ENCODE measurements around the gene MLLT1. TPM values are rescaled to one million over a fixed set of nuclear protein-coding genes. Genes with fewer than 3 reads are reported as not detected.

MLLT1 gene
- total RNA-seq, 1 donor from 2014 or later = 32.2 TPM

GRCh38 chr19:6223461-6224307 is 56.1 kb downstream of the MLLT1 start:
- no peak for DNase-seq (ENCODE audit: extremely low read depth, low read depth, low spot score)

DNA sequence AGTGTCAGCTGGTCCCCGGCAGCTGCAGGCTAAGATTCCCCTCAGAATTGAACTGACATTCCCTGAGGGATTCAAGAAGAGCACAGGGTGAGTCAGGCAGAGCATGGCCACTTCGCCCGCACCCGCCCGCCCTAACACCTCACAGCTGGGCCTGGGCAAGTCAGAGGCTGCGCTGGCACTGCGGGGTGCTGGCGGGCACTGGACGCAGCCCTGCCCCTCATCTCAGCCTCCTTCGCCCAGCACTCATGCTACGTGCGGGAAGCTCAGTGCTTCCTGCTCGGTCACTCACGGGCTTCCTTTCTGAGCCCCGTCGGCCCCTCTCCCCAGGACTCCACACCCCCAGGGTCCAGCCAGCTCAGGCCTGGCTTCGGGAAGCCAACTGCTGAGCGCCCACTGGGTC is 56.9 kb downstream of the MLLT1 start:
- no peak for DNase-seq (ENCODE audit: extremely low read depth, low read depth, low spot score)

GRCh38 chr19:6221878-6222746 is 57.7 kb downstream of the MLLT1 start:
- no peak for DNase-seq (ENCODE audit: extremely low read depth, low read depth, low spot score)

DNA sequence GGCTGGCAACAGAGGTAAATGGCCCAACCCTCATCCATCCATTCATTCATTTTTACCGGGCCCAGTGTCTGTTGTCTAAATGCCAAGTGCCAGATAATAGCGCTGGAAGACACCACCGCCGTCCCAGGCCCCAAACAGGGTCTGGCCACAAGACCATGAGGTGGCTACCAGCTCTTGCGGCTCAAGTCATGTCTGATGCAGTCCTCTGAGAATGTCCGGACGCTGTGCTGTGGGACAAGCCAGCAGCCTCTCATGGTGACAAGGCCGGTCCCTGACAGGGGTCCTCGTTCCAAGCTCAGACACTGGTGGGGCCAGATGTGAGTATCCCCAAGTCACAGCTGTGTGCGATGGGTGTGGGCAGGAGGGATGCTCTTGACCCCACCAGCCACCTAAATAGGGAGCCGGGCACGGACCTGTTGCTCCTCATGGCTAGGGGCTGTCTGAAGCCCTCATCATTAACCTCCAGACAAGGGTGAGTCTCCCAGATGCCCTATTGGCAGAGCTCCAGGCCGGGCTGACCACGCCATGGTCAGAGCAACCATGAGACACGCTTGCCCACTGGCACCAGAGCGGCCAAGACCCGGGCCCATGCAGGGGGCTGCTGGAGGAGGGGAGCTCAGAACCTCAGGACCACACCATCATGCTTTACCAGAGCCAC is 58.4 kb downstream of the MLLT1 start:
- DNase-seq (ENCODE audit: extremely low read depth, low read depth, low spot score) = no peak

GRCh38 chr19:6220385-6221191 is 59.2 kb downstream of the MLLT1 start:
- DNase-seq (ENCODE audit: extremely low read depth, low read depth, low spot score) = no peak

GRCh38 chr19:6219586-6220290 is 60.0 kb downstream of the MLLT1 start:
- no peak for DNase-seq (ENCODE audit: extremely low read depth, low read depth, low spot score)

- no peak for DNase-seq (ENCODE audit: extremely low read depth, low read depth, low spot score)
Observed at GRCh38 chr19:6219147-6219525, 60.6 kb downstream of the MLLT1 start.

GRCh38 chr19:6218491-6219146 is 61.2 kb downstream of the MLLT1 start:
- DNase-seq (ENCODE audit: extremely low read depth, low read depth, low spot score) = no peak

- DNase-seq (ENCODE audit: extremely low read depth, low read depth, low spot score) = no peak
Observed at GRCh38 chr19:6217752-6218334, 61.9 kb downstream of the MLLT1 start.

DNA sequence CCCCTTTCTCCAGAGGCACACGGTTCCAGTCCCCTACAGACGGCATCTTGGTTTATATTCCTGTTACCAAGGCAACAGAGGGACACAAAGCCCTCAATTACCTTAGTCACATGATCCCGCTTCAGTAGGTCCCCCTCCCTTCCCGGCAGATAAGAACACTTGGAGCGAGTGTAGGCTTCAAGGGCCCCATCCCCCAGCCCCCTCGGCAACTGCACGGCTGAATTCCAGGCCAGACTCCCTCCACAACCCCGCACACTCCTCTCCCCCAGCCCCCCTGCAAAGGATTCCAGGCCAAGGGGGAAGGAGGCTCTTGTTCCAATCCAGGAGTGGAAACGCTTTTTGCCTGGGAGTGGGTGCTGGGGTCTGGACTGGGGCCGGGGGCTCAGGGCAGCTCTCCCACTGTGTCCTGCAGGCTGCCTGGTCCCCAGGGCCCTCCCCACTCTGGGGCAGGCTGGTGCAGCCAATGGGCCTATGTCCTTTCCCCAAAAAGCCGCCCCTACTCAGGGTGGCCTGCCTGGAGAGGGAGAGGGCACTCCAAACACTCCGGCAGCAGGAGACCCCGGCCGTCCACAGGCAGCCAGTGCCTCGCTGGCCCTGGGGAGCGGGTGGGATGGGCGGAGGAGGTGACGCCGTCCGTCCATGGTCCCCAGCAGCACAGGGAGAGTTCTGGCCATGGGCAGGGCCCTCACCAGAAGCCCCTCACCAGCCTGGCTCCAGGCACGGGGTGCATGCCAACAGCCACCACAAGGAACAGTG is 62.6 kb downstream of the MLLT1 start:
- no peak for DNase-seq (ENCODE audit: extremely low read depth, low read depth, low spot score)

GRCh38 chr19:6216236-6216995 is 63.4 kb downstream of the MLLT1 start:
- no peak for DNase-seq (ENCODE audit: extremely low read depth, low read depth, low spot score)

- DNase-seq (ENCODE audit: extremely low read depth, low read depth, low spot score) = no peak
Observed at GRCh38 chr19:6215701-6216235, 64.0 kb downstream of the MLLT1 start.

- DNase-seq (ENCODE audit: extremely low read depth, low read depth, low spot score) = no peak
Observed at GRCh38 chr19:6214881-6215541, 64.8 kb downstream of the MLLT1 start.

DNA sequence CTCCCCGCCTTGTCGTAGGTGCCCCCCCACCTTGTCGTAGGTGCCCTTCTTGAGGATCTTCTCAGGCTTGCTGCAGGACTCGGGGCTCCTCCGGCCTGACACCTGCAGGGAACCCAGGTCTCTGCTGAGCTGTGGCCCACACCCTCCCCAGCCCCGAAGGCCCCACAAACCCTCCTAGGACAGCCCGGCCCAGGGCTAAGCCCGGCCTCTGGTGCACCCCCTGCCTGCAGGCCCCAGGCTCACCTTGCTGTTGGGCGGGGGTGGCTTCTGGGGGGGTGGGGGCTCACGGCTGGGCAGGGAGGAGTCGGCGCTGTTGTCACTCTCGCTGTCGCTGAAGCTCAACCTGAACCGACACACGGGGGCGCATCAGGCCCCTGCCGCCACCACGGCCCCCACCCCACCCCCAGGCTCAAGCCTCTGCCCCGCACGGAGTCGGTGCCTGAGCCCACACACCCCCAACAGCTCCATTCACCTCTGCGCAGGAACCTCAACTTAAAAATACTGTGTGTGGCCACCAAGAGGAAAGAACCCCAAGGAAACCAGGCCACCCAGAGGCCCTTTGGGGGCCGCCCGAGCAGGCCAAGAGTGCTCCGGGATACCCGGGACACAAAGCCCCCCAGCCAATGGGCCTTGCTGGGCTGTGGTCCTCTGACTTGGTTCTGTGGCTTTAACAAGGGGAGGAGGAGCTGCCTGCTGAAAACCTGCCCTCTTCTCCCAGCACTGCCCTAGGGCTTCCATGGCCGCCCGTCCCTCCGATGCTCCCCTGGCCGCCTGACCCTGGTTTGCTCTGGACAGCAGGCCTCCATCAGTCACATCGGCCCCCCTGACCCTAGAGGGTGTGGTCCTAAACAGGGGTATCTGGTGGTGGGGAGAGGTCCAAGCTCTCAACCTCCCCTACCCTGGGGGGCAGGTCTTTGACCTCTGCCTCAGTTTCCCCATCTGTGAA is 65.8 kb downstream of the MLLT1 start:
- no peak for DNase-seq (ENCODE audit: extremely low read depth, low read depth, low spot score)

DNA sequence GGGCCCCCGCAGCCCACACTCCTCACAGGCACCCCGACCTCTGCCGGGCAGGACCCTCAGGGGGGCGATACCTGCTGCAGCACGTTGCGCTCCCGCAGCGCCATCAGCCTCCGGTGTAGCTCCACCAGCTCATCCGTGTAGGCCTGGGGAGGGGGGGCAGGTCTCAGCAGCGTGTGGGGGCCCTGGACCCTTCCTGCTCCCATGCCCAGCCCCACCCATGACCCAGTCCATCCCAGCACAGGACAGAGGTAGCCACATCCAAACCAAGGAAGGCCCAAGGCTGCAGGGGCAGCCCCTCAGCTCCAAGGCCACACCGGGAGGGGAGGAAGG is 66.5 kb downstream of the MLLT1 start:
- DNase-seq (ENCODE audit: extremely low read depth, low read depth, low spot score) = no peak
